Eye (tissue), 1 donor: ENCODE measurements around the gene SYNJ1.
"Not testable (repeated sequence)": the region's sequence is repeated elsewhere in the genome, so short reads cannot be mapped to it uniquely, and the experiment has no call there.

Experiments
- DNase-seq: peaks from one replicate; pipeline ENCODE4 v3.0.0-alpha.2; 2015

The SYNJ1 gene

GRCh38 chr21:32733356-32733755 lies 5.5 kb upstream of the SYNJ1 start:
- DNase-seq: no peak

- no peak for DNase-seq
Observed at GRCh38 chr21:32732544-32732943, 4.7 kb upstream of the SYNJ1 start.

GRCh38 chr21:32728848-32729247 lies 1.0 kb upstream of the SYNJ1 start:
- no peak for DNase-seq

- DNase-seq: no peak
Observed at GRCh38 chr21:32728456-32728839, 635 bp upstream of the SYNJ1 start.

- peak; percentile 80 for DNase-seq
Observed at GRCh38 chr21:32726839-32727686, 750 bp downstream of the SYNJ1 start.

- DNase-seq: peak; percentile 29
Observed at GRCh38 chr21:32719085-32719484, 8.7 kb downstream of the SYNJ1 start.

GRCh38 chr21:32717851-32718316 lies 9.9 kb downstream of the SYNJ1 start:
- no peak for DNase-seq

GRCh38 chr21:32716486-32716885 lies 11.3 kb downstream of the SYNJ1 start:
- no peak for DNase-seq

GRCh38 chr21:32713726-32714125 lies 14.1 kb downstream of the SYNJ1 start:
- DNase-seq: no peak

- DNase-seq: no peak
Observed at GRCh38 chr21:32712641-32713040, 15.2 kb downstream of the SYNJ1 start.

GRCh38 chr21:32712043-32712442 lies 15.8 kb downstream of the SYNJ1 start:
- no peak for DNase-seq

GRCh38 chr21:32710987-32711386 lies 16.8 kb downstream of the SYNJ1 start:
- no peak for DNase-seq

- DNase-seq: no peak
Observed at GRCh38 chr21:32710069-32710784, 17.6 kb downstream of the SYNJ1 start.

- no peak for DNase-seq
Observed at GRCh38 chr21:32708069-32708468, 19.7 kb downstream of the SYNJ1 start.

GRCh38 chr21:32705901-32706300 lies 21.9 kb downstream of the SYNJ1 start:
- no peak for DNase-seq

- no peak for DNase-seq
Observed at GRCh38 chr21:32705139-32705538, 22.7 kb downstream of the SYNJ1 start.

- DNase-seq: no peak
Observed at GRCh38 chr21:32702702-32703101, 25.1 kb downstream of the SYNJ1 start.

GRCh38 chr21:32698971-32699693 lies 28.7 kb downstream of the SYNJ1 start:
- DNase-seq: peak; percentile 46

- DNase-seq: no peak
Observed at GRCh38 chr21:32698286-32698685, 29.5 kb downstream of the SYNJ1 start.

GRCh38 chr21:32695482-32695881 lies 32.3 kb downstream of the SYNJ1 start:
- DNase-seq: not testable (repeated sequence)

GRCh38 chr21:32693581-32693980 lies 34.2 kb downstream of the SYNJ1 start:
- DNase-seq: no peak

- no peak for DNase-seq
Observed at GRCh38 chr21:32690085-32690484, 37.7 kb downstream of the SYNJ1 start.

- DNase-seq: no peak
Observed at GRCh38 chr21:32687643-32688345, 40.0 kb downstream of the SYNJ1 start.
